ENCODE measurements around the gene TTC14.

DNA sequence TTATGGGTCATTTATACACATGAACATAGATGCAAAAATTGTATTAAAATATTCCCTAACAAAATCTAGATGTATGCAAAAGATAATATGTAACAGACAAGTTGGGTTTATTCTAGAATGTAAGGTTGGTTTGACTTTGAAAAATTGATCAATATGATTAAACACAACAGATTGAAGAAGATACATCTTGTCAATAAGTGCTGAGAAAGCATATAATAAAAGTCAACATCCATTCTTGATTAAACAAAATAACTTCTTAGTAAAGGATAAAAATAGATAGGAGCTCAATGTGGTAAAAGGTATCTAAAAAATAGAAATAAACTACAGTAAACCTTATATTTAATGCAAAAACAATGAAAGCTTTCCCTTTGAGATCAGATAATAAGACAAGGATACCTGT lies 39.0 kb downstream of the TTC14 start:
- TF ChIP-seq OSR1 (CRISPR knock-in tag; IDR thresholded peaks at IDR 0.05), result no peak
- TF ChIP-seq, protein P1, sequence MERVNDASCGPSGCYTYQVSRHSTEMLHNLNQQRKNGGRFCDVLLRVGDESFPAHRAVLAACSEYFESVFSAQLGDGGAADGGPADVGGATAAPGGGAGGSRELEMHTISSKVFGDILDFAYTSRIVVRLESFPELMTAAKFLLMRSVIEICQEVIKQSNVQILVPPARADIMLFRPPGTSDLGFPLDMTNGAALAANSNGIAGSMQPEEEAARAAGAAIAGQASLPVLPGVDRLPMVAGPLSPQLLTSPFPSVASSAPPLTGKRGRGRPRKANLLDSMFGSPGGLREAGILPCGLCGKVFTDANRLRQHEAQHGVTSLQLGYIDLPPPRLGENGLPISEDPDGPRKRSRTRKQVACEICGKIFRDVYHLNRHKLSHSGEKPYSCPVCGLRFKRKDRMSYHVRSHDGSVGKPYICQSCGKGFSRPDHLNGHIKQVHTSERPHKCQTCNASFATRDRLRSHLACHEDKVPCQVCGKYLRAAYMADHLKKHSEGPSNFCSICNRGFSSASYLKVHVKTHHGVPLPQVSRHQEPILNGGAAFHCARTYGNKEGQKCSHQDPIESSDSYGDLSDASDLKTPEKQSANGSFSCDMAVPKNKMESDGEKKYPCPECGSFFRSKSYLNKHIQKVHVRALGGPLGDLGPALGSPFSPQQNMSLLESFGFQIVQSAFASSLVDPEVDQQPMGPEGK (CRISPR knock-in tag; IDR thresholded peaks at IDR 0.05; ENCODE audit: borderline replicate concordance), result no peak
- no peak for TF ChIP-seq RARB (CRISPR knock-in tag; IDR thresholded peaks at IDR 0.05)
- TF ChIP-seq, protein P2, sequence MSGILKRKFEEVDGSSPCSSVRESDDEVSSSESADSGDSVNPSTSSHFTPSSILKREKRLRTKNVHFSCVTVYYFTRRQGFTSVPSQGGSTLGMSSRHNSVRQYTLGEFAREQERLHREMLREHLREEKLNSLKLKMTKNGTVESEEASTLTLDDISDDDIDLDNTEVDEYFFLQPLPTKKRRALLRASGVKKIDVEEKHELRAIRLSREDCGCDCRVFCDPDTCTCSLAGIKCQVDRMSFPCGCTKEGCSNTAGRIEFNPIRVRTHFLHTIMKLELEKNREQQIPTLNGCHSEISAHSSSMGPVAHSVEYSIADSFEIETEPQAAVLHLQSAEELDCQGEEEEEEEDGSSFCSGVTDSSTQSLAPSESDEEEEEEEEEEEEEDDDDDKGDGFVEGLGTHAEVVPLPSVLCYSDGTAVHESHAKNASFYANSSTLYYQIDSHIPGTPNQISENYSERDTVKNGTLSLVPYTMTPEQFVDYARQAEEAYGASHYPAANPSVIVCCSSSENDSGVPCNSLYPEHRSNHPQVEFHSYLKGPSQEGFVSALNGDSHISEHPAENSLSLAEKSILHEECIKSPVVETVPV (CRISPR knock-in tag; IDR thresholded peaks at IDR 0.05), result no peak
- no peak for TF ChIP-seq ZNF8 (CRISPR knock-in tag; IDR thresholded peaks at IDR 0.05)
- no peak for TF ChIP-seq GLIS3 (CRISPR knock-in tag; IDR thresholded peaks at IDR 0.05)
- no peak for TF ChIP-seq ZNF70 (CRISPR knock-in tag; IDR thresholded peaks at IDR 0.05)
- TF ChIP-seq TOX (CRISPR knock-in tag; IDR thresholded peaks at IDR 0.05; ENCODE audit: borderline replicate concordance), result no peak
- TF ChIP-seq, protein P3, sequence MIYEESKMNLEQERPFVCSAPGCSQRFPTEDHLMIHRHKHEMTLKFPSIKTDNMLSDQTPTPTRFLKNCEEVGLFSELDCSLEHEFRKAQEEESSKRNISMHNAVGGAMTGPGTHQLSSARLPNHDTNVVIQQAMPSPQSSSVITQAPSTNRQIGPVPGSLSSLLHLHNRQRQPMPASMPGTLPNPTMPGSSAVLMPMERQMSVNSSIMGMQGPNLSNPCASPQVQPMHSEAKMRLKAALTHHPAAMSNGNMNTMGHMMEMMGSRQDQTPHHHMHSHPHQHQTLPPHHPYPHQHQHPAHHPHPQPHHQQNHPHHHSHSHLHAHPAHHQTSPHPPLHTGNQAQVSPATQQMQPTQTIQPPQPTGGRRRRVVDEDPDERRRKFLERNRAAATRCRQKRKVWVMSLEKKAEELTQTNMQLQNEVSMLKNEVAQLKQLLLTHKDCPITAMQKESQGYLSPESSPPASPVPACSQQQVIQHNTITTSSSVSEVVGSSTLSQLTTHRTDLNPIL (CRISPR knock-in tag; IDR thresholded peaks at IDR 0.05; ENCODE audit: low read depth), result no peak
- TF ChIP-seq ZFP3 (CRISPR knock-in tag; IDR thresholded peaks at IDR 0.05), result no peak
- TF ChIP-seq SNAI2 (CRISPR knock-in tag; IDR thresholded peaks at IDR 0.05), result no peak
- TF ChIP-seq CSDC2 (CRISPR knock-in tag; IDR thresholded peaks at IDR 0.05), result no peak
- no peak for TF ChIP-seq ARNTL (CRISPR knock-in tag; IDR thresholded peaks at IDR 0.05; ENCODE audit: borderline replicate concordance, low read depth)
